GM19397 (cell line): ENCODE measurements around the gene SPTLC1.

Experiments used
- ATAC-seq: cut with Tn5 transposase; IDR thresholded peaks from one replicate; pipeline ENCODE4 v1.9.1; 2021; ENCODE audit warnings: mild to moderate bottlenecking, moderate library complexity; ENCODE audit not compliant: unreplicated experiment

SPTLC1 gene

DNA sequence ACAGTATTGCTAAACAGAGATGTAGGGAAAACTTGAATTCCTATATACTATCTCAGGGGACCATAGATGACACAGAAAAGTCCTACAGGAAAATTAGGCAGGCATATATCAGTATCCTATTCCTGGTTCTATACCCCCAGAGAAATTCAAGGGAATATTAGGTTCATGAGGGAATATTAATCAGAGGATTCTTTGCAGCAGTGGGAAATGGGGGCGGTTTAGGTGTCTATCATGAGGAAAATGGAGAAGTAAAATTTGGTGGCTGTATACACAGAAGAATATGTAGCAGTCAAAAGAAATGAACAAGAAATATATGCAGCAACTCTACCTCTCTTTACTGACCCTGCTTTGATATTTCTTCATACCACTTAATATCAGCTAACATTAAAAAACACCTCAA is 20.0 kb downstream of the SPTLC1 start:
- ATAC-seq, result no peak

DNA sequence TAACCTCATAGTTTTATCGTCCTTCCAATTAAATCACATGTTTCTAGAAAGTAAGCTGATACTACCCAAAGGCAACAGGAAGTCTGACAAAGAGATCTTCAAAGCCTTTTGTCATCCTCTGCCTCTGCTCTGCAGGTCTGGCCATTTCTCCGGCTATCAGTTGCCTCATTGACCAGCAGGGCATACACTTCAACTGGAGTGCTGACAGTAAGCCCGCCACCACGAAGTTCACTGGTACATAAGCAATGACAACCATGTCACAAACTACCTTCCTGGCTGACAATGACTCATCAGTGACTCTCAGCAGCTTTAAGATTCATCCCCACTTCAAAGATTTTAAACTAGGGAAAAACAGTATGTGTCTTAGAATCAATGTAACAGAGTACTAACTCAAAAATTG is 20.6 kb downstream of the SPTLC1 start:
- no peak for ATAC-seq

DNA sequence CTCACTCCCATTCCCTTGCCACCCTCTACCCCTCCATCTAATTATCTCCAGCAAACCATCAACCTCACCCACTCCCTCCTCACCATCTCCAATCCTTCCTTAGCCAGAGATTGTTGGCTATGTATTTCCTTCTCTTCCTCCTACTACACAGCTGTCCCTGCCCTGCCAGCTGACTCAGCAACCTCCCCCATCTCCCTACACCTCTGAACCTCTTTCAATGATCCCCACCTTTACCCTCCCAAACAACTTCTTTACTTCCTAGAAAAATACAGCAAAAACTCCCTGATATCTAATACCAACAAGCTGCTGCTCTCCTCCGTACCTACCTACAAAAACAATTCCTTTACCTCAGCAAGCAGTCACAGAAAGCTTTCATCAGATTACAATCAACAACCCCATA is 37.3 kb downstream of the SPTLC1 start:
- no peak for ATAC-seq

DNA sequence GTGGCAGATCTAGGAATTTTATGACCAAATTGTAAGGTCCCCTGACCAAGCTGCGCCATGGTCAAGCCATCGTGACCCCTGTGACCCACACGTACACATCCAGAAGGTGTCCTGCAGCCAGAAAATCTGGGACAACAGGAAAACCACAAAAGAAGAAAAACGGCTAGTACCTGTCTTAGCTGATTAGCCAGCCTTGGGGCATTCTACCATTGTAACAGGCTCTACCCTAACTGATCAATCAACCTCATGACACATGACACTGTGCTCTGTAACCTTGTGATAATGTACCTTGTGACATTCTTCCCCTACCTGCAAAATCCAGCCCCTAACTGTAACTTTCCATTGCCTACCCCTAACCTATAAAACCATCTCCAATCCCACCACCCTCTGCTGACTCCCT is 43.6 kb downstream of the SPTLC1 start:
- no peak for ATAC-seq

DNA sequence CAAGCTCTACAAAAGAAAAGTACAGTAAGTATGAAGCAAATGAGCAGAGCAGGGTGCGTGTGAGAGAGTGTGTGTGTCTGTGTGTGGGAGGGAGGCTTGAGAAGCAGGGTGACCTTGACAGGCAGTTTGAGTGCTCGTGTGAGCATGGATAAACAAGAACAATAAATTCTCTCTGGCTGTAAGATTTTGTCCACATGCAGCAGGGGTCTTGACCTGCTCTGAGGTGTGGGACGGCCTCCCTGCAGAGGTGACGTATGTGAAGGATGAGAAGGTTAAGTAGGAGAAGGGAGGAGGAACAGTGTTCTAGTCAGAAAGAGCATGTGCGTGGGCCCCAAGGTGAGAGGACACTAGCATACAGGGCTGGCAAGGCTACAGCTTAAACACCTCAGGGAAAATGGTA is 49.0 kb downstream of the SPTLC1 start:
- no peak for ATAC-seq

DNA sequence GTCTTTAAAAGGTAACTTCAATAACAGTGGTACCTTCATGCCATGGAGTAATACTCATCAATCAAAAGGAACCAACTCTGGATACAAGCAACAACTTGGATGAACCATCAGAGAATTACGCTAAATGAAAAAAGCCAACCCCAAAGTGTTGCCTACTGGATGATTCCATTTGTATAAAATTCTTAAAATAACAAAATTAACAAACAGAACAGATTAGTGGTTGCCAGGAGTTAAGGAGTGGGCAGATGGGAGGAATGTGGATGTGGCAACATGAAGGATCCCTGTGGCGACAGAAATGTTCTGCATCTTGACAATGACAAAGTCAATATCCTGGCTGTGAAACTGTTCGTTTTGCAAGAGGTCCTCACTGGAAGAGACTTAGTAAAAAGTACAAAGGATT is 50.5 kb downstream of the SPTLC1 start:
- no peak for ATAC-seq

DNA sequence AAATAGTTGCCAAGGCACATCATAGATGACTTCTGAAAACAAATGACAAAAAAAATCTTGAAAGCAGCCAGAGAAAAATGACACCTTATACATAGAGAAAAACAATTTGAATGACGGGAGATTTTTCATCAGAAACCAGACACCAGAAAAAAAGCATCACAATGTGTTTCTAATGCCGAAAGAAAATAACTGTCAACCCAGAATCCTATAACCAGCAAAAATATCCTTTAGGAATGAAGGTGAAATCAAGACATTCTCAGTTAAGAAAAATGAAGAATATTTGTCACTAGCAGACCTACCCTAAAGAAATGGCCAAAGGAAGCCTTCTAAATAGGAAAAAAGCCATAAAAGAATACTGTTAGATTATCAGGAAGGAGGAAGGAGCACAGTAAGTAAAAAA is 54.0 kb downstream of the SPTLC1 start:
- no peak for ATAC-seq

DNA sequence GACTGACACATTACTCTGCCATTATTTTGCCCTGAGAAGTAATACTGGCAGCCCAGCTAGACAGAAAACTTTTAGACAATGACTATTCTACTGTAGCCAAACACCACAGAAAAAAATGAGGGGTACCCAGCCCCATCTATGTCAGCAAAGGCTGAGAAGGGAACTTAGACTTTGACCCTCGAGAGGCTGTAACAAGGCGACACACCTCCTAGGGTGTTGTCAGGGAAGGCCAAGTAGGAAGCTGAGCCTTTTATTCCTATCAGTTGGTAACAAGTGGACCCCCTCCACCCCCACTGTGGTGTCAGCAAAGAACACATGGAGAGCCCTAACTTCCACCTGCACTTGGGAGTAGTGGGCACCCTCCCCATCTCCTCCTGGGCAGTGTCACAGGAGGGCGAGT is 55.6 kb downstream of the SPTLC1 start:
- no peak for ATAC-seq

DNA sequence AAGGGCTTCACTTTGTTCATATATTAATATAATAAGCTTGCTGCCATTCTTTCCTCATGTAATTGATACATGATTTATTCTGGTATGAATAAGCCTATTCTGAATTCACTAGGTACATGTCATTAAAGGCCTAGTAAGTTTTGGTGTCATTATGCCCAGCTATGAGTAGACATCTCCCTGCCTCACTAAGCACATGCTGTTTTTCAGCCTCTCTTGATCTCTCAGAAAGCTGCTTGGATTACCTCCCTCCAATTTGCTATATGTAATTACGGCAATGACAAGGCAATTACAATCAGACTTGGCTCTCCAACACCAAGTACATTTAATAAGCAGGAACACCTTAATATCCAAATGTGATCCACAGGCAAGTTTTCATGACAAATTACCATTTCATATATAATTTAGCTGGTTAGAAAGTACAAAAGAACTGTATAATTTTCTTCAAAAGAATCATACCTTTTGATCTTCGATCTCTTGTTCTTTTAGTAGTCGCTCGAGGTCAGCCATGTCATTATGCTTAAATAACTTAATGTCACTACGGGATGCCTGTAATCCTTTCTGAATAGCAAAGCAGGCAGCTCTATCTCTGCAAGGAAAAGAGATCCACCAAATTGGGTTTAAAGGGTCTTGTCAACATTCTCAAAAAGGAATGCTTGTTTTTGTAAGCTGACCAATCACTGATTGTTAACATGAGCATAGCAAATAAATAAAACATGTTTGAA is 56.3 kb downstream of the SPTLC1 start:
- no peak for ATAC-seq

DNA sequence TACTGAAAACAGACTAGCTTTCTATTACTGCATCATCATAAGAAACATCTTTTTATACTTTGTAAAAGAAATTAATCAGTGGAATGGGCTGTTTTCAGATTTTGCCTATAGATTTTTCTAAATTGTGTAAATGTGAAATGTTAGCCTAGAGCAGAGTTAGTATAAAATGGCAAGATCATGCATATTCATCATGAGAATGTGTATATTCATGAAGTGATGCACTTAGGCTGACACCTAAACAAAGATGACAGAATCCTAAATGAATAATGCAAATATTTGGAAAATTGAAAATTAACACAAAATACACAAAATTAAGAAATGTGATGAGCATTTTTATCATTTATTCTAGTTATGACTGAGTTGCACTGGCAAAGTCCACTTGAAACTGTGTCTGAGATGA is 57.2 kb downstream of the SPTLC1 start:
- no peak for ATAC-seq

DNA sequence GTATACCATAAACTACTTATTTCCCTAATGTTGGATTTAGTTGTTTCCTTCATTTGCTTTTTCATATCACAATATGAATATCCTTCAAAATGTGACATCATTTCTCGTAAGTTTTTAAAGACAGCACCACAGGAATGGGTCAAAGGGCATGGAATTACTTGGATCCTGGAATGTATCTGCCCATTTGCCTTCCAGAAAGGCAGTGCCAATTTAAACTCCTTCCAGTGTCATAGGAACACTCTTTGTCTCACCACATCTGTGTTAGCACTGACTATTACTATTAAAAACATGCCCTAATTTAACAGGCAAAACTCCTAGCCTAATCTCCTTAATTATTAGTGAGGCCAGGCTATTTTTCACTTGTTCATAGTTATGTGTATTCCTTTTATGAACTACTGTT is 58.0 kb downstream of the SPTLC1 start:
- no peak for ATAC-seq

DNA sequence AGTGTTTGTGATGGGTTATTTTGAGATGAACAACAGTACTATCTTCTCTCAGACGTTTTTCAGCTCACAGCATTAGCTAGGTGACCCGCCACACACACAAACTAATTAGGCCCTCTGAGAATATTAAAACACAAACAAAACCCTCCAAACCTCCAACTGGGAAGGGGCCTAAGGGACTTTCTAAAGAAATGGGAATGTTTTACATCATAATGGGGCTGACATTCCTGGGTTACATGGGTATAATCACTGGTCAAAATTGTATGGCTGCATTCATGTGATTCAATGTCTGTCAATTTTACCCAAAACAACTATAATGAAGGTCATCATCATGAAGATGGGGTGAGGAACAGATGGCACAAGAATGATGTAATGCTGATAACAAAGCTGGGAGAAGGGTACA is 59.6 kb downstream of the SPTLC1 start:
- ATAC-seq, result no peak

DNA sequence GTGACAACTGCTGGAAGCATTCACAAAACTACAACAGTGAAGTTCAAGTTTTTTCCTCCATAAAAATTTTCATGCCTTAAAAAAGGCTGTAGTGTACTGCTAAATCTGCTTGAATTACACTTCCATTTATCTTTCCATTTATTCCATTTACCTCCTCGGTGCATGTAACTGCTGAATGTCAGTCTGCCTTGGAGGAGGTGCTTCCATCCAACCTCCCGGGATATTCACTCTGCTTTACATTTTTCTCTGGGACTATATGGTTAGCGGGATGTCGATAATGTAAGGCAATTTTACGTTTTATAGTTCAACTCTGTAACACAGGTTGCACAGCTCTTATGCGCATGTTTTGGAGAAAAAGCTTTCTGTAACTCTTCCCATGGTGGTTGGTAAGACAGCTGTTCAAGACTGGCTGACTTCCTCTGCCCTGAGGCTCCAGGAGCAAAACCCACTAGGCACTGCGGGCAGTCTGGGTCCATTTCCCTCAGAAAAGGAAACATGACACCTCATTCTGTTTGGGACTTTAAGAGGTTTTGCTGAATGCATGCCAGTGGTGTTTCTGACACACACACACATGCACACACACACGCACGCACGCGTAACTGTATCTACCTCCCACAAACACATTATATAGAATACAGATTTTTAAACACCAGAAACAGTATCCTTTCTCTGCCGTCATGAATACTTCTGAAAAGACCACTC is 66.1 kb downstream of the SPTLC1 start:
- no peak for ATAC-seq

DNA sequence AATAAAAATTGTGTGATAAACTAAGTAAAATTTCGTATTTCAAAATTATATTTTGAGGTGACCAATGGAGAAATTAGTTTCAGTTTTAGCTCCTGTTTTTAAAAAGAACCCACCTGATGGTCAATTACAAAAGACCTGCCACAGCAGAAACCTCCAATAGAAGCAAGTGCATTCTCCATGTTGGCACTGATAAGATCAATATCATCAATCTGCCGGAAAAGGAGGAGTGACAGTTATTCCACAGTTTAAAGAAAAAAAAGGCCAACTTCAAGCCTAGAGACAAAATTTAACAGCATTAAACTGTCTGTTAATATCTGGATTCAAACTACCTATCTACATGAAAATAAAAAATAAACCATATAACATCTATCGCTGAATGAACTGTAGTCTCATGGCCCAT is 67.7 kb downstream of the SPTLC1 start:
- no peak for ATAC-seq

DNA sequence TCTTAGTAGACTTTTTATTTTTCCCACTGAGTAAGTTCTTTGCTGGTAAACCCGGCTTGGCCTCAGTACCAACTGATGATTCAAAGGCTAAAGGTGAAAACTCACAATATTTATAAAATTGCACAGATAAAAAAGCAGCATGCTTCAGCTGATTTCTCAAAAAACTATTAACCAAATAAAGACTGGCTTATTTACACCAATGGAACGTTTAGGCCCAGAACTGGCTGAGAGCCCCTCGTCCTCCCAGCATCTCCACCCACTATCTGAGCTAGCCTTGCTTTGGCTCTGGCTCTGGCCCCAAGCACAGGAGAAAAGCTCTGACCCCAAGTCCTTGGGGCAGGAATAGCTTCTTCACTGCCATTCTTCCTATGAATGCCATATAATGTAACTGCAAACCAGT is 68.5 kb downstream of the SPTLC1 start:
- no peak for ATAC-seq

DNA sequence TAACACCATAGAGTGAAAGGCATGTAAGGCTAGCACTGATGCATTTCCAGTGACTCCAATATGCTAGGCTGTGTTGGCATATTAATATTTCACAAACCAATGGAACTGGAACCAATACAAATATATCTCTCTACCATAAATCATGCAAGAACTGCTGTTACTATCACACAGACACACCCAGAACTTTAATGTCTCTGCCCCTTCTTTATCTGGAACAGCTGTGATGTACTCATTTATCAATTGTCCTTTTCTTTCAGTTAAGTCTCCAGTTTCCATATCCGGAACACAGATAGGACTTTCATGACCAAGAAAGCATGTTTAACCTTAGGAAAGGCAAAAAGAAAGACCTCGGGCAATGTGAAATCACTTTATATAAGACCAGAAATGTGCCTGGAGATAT is 70.3 kb downstream of the SPTLC1 start:
- no peak for ATAC-seq

DNA sequence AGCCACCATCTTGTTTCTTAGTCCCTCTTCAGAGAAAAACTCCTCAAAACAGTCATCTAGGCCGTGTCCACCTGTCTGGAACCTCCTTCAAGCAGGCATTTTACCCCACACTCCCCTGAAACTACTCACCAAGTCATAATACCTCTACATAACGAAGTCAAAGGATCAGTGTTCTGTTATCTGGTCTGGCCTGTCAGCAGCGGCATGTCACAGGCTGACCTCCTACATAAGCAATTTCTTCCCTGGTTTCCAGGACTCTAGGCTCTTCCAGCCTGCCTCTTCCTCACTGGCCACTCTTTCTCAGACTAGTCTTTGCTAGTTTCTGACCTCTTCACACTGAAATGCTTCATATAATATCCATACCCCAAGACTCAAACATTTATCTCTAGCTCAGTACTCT is 72.2 kb downstream of the SPTLC1 start:
- ATAC-seq, result no peak

DNA sequence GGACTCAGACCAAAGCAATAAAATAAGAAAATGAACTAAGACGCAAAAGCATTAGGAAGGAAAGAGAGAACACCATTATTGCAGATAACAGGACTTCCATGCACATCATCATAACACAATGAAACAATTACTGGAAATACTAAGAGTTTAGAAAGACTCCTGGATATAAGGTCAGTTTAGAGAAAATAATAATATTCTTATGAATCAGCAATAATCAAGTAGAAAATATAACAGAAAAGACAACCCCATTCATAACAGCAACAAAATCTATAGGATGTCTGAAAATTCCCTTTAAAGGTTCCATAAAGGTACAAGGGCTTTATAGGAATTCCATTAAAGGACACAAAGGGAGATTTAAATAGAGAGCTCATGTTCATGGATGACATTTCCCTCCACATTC is 73.0 kb downstream of the SPTLC1 start:
- ATAC-seq, result no peak

DNA sequence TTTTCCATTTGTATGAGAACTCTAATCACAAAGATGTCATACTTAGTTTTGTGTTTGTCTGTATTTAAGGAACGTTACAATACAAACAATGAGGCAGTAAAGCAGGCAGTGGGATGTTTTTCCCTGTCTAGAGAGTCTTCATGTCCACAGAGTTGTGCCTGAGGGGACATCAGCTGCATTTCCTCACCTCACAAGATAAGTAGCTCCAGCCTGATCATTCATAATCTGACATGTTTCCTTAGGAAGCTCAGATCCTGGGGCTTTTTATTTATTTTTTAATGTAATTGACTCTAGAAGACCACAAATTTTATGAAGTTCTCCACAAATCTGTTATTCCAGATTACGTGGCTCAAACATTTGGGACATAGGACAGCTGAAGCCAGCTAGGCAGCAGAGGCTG is 78.5 kb downstream of the SPTLC1 start:
- ATAC-seq, result no peak

DNA sequence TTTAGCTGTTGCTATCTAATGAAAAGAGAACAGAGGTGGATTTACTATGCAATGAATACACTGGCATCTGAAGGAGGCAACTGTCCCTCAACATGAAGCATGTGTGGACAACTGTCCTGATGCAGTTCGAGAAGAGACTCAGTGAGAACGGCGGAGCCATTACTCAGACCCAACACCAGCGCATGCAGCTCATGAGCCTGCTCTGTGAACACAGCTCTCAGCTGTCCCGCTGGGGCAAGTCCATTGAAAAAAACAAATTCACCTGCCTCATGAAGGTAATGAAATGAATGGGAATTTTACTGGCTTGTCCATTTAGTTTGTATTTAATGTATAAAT is 78.8 kb downstream of the SPTLC1 start:
- no peak for ATAC-seq

DNA sequence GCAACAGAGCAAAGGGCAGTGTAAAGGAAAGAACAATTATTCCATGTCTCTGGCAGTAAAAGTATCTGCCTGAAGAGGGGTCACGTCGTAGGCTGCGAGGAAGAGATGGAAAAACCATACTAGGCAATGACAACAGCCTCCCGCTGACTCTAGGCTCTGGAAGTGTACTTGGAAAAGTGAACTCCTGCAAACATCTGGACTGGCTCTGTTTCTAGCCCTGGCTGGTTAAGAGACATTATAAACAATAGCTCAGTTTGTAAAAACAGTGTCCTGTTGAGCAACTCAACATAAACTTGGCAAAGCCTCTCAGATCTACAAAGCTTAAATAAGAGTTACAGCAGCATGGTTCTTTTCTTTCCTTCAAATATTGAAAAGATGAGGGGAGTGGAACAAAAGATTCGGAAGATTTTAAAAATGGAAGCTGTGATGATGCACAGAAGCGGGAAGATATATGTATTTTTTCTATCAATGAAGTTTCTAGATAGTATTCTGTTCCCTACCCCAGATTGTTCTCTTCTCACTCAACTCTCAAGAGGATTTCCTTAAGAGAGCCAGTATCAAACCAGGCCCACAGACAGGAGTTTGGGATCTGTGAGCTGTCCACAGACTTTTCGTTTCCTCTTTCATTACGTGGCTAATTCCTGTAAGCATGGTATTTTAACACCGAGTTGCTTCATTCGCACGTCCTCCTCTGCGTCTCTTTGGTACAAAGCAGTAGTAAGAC is 79.4 kb downstream of the SPTLC1 start:
- no peak for ATAC-seq

DNA sequence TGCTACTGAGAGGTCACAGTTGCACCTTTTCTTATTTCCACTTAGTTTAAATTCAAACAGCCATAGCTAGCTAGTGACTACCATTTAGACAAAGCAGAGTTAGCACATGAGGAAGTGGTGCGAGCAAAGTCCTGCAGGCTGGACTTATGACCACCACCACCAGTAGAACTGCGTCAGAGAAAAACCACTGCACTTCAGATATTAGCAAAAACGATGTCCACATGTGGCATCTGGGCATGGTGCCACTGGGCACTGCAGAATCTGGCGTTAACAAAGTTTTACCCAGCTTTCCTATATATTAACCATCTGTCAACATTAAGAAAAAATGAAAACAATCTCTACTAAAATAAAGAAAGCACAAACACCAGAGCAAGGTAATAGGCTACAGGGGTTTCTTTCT is 80.1 kb downstream of the SPTLC1 start:
- ATAC-seq, result no peak
